Smooth muscle cell (in vitro differentiated cells): ENCODE results near the gene CCM2. TPM values are rescaled to one million over a fixed set of nuclear protein-coding genes. Genes with fewer than 3 reads are reported as not detected.

Source experiments
- DNase-seq: peaks from one replicate; lab custom pipeline; 2025; ENCODE audit not compliant: unreplicated experiment; lab: John Stamatoyannopoulos, UW
- H2AFZ ChIP-seq: fragments of 200-600 bp; sonication (generic); 2 replicates; pipeline ENCODE4 v1.6.0; 2016; ENCODE audit warnings: antibody characterized with exemption, low read depth, mild to moderate bottlenecking
- H3F3A ChIP-seq: fragments of 200-600 bp; sonication (generic); 2 replicates; pipeline ENCODE4 v1.6.0; 2017; ENCODE audit warnings: antibody characterized with exemption, low read depth
- H3K27ac ChIP-seq: fragments of 200-600 bp; sonication (generic); 2 replicates; pipeline ENCODE4 v1.5.1; 2016; ENCODE audit warnings: low read depth, mild to moderate bottlenecking
- H3K27me3 ChIP-seq: fragments of 200-600 bp; sonication (generic); 2 replicates; pipeline ENCODE4 v1.6.1; 2016; ENCODE audit warnings: low read depth, mild to moderate bottlenecking
- H3K36me3 ChIP-seq: fragments of 200-600 bp; sonication (generic); 2 replicates; pipeline ENCODE4 v1.5.1; 2016; ENCODE audit warnings: low read depth
- H3K4me1 ChIP-seq: fragments of 200-600 bp; sonication (generic); 2 replicates; pipeline ENCODE4 v1.5.1; 2016; ENCODE audit warnings: low read depth
- H3K4me2 ChIP-seq: fragments of 200-600 bp; sonication (generic); 2 replicates; pipeline ENCODE4 v1.6.0; 2016; ENCODE audit warnings: mild to moderate bottlenecking
- H3K4me3 ChIP-seq: fragments of 200-600 bp; sonication (generic); 2 replicates; pipeline ENCODE4 v1.5.1; 2016; ENCODE audit warnings: mild to moderate bottlenecking
- H3K79me2 ChIP-seq: fragments of 200-600 bp; sonication (generic); 2 replicates; pipeline ENCODE4 v1.6.0; 2016; ENCODE audit warnings: low read depth, mild to moderate bottlenecking
- H3K9ac ChIP-seq: fragments of 200-600 bp; sonication (generic); 2 replicates; pipeline ENCODE4 v1.6.0; 2016; ENCODE audit warnings: low read depth
- H3K9me3 ChIP-seq: fragments of 200-600 bp; sonication (generic); replicated peaks from 2 replicates; pipeline ENCODE4 v1.5.1; 2016; ENCODE audit warnings: low read depth
- H4K20me1 ChIP-seq: fragments of 200-600 bp; sonication (generic); 2 replicates; pipeline ENCODE4 v1.6.0; 2016; ENCODE audit warnings: low read depth
- CTCF ChIP-seq: fragments of 200-600 bp; sonication (generic); IDR thresholded peaks from 2 replicates; pipeline ENCODE4 v1.5.1; 2017; ENCODE audit warnings: borderline replicate concordance, mild to moderate bottlenecking, antibody characterized with exemption; ENCODE audit not compliant: insufficient read depth, poor library complexity, severe bottlenecking
- WGBS: methylation state at CpG from one replicate; pipeline ENCODE4 v1.1.7; 2016; ENCODE audit warnings: low lambda C conversion rate; 5-methylcytosine and 5-hydroxymethylcytosine counted together
- polyA plus RNA-seq: library from polyadenylated mRNA; unstranded; fragments of >200 nt; fragmentation: Nextera tagmentation; extraction: Ambion mirVana; gene quantifications from 2 replicates; pipeline ENCODE4 v1.2.1, GENCODE V29; 2016
- total RNA-seq: library from RNA; depleted of rRNA; stranded (reverse); fragments of >200 nt; gene quantifications from 2 replicates; pipeline ENCODE4 v1.2.3, GENCODE V29; 2014

Gene CCM2
- total and polyA plus RNA-seq, 2 experiments from 2014 or later: 32.6 to 85.5 TPM

GRCh38 chr7:45052011-45052410 lies 52.0 kb downstream of the CCM2 start:
- Histone ChIP-seq H3K9ac (no peak overlapping the region), H3F3A (no peaks in the 10 kb centered on the region), H3K4me3 (no peak overlapping the region), H3K36me3 (no peaks in the 10 kb centered on the region), H3K27me3 (no peaks in the 10 kb centered on the region), H4K20me1 (peaks cover 32% of the 10 kb centered on the region), H2AFZ (no peak overlapping the region), H3K27ac (no peak overlapping the region), H3K4me2 (no peak overlapping the region), H3K9me3 (no peaks in the 10 kb centered on the region), H3K79me2 (peaks cover 27% of the 10 kb centered on the region), H3K4me1 (no peaks in the 10 kb centered on the region)
- no peak for TF ChIP-seq CTCF
- DNase-seq: no peak
- 76% methylated on average over 3 of the region's 3 CpGs for WGBS

GRCh38 chr7:45053401-45053800 lies 53.4 kb downstream of the CCM2 start:
- Histone ChIP-seq H3F3A (no peaks in the 10 kb centered on the region), H3K36me3 (no peaks in the 10 kb centered on the region), H3K27ac (no peak overlapping the region), H3K27me3 (no peaks in the 10 kb centered on the region), H3K4me3 (no peak overlapping the region), H3K4me1 (no peaks in the 10 kb centered on the region), H3K9ac (no peak overlapping the region), H3K9me3 (no peaks in the 10 kb centered on the region), H3K79me2 (peaks cover 35% of the 10 kb centered on the region), H4K20me1 (peaks cover 41% of the 10 kb centered on the region), H3K4me2 (no peak overlapping the region), H2AFZ (no peak overlapping the region)
- WGBS: 80% methylated on average over 6 of the region's 6 CpGs
- no peak for DNase-seq
- TF ChIP-seq CTCF: no peak

GRCh38 chr7:45053941-45054340 lies 53.9 kb downstream of the CCM2 start:
- WGBS: 95% methylated on average over 5 of the region's 5 CpGs
- no peak for TF ChIP-seq CTCF
- no peak overlapping the region for H3K27ac ChIP-seq
- no peaks in the 10 kb centered on the region for H3F3A ChIP-seq
- no peak overlapping the region for H2AFZ ChIP-seq
- no peaks in the 10 kb centered on the region for H3K9me3 ChIP-seq
- H4K20me1 ChIP-seq: peaks cover 44% of the 10 kb centered on the region
- no peak for DNase-seq
- H3K79me2 ChIP-seq: peaks cover 36% of the 10 kb centered on the region
- no peak overlapping the region for H3K4me2 ChIP-seq
- no peak overlapping the region for H3K4me3 ChIP-seq
- H3K36me3 ChIP-seq: no peaks in the 10 kb centered on the region
- no peak overlapping the region for H3K9ac ChIP-seq
- H3K27me3 ChIP-seq: no peaks in the 10 kb centered on the region
- no peaks in the 10 kb centered on the region for H3K4me1 ChIP-seq

- H4K20me1 ChIP-seq: peaks cover 44% of the 10 kb centered on the region
Observed at GRCh38 chr7:45054442-45054841, 54.4 kb downstream of the CCM2 start.

More at GRCh38 chr7:45054442-45054841, 54.4 kb downstream of the CCM2 start:
- no peak for DNase-seq
- no peaks in the 10 kb centered on the region for H3K9me3 ChIP-seq
- no peaks in the 10 kb centered on the region for H3F3A ChIP-seq
- peaks cover 41% of the 10 kb centered on the region for H3K79me2 ChIP-seq
- H2AFZ ChIP-seq: no peak overlapping the region
- no peak overlapping the region for H3K27ac ChIP-seq
- H3K27me3 ChIP-seq: no peaks in the 10 kb centered on the region
- 91% methylated on average over 3 of the region's 3 CpGs for WGBS
- no peaks in the 10 kb centered on the region for H3K4me1 ChIP-seq
- H3K4me3 ChIP-seq: no peak overlapping the region
- no peak overlapping the region for H3K4me2 ChIP-seq
- no peak overlapping the region for H3K9ac ChIP-seq
- TF ChIP-seq CTCF: no peak
- H3K36me3 ChIP-seq: no peaks in the 10 kb centered on the region
